HG03064 (cell line): ENCODE measurements around the gene DCUN1D3.

Source experiments
- ATAC-seq: cut with Tn5 transposase; IDR thresholded peaks from one replicate; pipeline ENCODE4 v1.9.1; 2021; ENCODE audit warnings: low read depth; ENCODE audit not compliant: unreplicated experiment

DCUN1D3 gene

GRCh38 chr16:20897253-20897897 lies 2.8 kb downstream of the DCUN1D3 start:
- ATAC-seq, result no peak

DNA sequence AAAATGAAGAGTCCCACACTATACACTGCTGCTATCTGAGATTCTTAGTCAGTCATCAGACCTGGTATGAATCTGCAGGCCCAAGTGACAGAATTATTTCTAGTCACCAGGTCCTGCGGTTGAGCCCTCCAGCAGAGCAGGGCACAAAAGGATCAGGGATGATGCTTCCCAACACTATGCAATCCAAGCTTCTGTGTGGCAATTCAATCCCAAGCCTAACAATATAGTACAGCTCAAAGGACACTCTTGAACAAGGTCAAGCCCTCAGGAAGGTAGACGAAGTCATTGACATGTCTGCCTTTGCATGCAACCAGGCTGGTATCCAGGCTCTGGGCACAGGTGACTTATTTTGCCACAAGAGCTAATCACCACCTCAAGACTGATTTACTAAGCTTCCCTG lies 5.8 kb downstream of the DCUN1D3 start:
- no peak for ATAC-seq

DNA sequence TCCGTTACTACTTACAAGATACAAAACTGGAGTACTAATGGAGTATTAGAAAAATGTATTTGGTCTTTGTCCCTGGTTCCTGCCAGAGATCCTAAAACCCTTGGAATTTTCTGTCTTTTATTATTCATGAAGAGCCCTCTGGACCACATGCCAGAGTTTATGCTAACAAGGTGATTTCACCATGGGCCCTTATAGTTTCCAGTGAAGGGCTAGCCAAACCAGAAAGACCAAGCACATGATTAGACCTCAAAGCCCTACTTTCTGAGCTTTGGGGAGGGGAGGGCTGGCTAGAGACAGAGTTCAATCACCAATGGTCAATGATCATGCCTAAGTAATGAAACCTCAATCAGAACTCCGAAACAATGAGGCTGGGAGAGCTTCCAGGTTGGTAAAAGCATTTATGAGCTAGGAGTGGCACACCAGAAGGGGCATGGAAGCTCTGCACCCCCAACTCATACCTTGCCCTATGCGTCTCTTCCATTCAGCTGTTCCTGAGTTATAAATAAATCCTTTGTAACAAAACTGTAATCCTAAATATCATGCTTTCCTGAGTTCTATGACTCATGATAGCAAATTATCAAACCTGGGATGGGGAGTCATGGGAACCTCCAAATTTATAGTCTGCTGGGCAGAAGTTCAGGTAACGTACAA lies 10.4 kb downstream of the DCUN1D3 start:
- no peak for ATAC-seq

- ATAC-seq, result no peak
These were observed 13.0 kb downstream of the DCUN1D3 start for GRCh38 chr16:20887207-20887606.

DNA sequence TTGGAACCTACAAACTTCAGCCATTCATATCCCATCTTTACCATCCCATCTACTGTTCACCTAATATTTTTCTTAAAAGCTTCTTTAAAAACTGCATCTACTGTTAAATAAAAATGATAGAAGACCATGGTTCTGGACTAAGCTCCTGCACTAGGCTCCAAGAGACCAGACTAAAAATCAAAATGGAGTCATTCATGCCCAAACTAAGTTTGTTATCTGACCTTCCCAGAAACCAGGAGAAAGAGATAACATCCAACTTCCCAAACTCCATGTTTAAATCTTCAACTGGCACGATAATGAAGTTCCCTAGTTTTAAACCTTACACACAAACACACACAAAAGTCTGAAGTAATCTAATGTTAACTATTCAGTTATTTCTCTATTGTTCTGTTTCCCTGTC lies 13.8 kb downstream of the DCUN1D3 start:
- ATAC-seq, result no peak

GRCh38 chr16:20884240-20884556 lies 16.0 kb downstream of the DCUN1D3 start:
- ATAC-seq, result no peak

DNA sequence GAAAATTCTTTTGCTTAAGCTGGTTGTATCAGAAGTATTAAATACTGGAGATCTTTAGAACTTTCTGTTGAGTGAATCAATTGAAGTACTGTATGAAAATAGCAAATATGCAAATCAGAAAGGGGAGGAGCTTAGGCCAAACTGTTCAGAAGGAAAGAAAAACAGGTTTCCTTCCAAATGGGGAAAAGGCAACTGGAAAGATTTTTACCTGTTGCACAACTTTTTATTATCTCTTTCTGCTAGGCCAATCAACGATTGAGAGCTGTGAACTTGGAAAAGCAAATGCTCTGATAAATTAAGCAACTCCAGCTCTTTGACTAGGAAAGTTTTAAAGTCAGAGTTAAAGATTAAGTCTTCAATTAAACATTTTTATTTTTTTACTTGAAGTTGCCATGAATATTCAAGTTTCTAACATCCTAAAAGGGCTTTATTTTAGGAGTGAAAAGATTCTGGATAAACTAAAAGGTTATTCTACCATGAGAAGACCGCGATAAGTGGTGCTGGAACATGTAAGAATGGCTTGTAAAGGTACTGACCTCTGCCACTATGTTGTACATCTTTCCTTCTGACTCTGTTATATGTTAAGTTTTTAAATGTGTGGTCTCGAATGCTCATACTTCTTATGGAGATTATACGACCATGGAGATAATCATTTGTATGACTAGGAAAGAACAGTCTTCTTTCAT lies 16.5 kb downstream of the DCUN1D3 start:
- no peak for ATAC-seq

- no peak for ATAC-seq
These were observed 18.7 kb downstream of the DCUN1D3 start for GRCh38 chr16:20881503-20881878.

DNA sequence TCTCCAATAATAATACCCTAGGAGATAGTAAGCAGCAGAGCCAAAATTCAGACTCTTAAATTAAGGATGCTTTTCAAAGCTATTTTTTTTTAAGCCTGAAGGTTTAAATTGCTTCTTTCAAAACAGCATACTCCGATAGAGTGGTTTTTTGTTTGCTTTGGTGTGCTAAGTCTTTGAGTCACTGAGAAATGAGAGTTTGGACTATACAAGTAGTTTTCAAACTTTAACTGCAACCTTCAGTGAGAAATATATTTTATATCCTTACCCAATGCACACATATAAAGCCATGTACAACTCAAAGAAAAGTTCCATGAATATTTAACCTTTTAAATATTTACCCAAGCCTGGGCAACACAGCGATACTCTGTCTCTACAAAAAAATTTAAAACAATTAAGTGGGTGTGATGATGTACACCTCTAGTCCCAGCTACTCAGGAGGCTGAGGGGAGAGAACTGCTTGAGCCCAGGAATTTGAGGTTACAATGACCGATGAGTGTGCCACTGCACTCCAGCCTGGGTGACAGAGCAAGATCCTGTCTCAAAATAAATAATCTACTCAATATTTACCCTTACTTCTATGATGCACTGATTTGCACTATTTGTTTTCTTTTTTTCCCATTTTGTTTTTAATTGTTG lies 19.2 kb downstream of the DCUN1D3 start:
- no peak for ATAC-seq

GRCh38 chr16:20879175-20880040 lies 20.8 kb downstream of the DCUN1D3 start:
- ATAC-seq, result no peak

- no peak for ATAC-seq
These were observed 21.4 kb downstream of the DCUN1D3 start for GRCh38 chr16:20878682-20879147.

GRCh38 chr16:20875355-20875650 lies 24.9 kb downstream of the DCUN1D3 start:
- ATAC-seq, result no peak

DNA sequence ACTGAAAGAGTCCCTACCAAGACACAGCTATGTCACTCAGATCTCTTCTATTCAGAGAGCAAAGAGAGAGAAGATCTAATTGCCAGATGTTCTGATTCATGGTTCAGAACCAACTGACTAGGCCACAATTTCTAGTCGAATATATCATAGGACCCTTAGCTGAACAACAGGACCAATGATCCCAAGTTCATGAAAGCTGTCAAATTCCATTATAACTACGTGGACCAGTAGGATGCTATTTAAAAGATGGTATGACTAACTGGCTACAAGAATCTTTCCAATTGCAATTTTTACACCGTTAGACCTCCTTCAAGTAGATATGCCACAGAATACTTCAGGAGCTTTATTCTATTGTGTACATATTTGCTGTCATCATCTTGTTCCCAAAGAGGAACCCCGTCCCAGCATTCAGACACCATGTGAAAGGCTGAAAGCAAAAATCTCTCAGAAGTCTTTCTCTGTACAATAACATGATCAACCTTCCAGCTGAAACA lies 26.0 kb downstream of the DCUN1D3 start:
- ATAC-seq, result no peak

GRCh38 chr16:20873331-20873730 lies 26.8 kb downstream of the DCUN1D3 start:
- ATAC-seq, result no peak

DNA sequence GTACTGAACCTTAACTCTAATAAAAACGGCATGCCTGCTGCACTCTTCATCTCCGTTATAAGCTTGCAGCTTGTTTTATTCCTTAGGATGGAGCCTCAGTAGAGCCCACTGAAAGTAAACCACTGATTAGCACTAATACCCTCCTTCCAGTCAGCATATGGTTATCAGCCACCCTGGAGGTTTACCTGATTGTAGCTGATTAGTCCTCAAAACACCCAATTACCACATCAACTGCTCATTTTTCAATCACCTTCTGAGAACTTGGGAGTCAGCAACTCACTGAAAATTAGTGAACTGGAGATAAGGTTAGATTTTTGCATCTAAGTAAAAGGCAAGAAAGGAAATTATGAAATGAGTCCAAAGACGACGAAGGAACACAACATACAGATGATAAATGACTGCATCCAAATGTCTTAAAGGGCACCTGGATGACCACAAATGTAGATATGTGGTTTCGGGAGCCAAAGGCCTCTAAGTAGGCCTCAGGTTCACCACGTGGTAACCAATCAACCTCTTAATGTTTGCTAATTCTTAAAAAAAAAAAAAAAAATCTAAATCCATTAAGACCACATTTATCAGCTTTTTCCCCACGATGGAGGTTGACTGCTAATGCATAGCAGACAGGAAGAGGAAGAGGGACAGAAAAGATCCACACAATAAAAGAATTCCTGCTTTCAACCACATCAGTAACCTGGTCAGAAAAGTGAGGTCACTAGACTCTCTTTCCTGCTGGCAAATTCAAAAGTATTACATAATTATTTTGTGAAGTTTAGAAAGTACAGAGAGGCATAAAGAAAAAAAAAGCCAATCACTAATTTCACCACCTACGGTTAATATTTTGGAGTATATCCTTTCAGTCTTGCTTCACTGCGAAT lies 28.0 kb downstream of the DCUN1D3 start:
- no peak for ATAC-seq

DNA sequence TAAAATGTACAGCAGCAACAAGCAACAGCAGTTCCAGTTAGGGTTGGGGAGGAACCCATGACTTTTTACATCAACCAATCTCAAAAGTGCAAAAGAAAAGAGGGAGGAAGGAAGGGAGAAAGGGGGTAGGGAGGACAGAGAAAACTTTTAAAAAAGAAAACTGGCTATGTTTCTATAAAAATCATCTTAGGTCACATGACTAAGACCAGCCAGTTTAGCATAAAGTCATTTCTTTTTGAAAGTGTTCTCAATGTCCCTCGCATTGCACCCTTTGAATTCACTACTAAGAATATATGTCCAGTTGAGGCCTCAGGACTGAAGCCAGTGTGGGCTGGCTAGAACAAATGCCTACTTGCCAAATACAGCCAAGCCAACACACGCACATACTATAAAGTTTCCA lies 28.9 kb downstream of the DCUN1D3 start:
- no peak for ATAC-seq

DNA sequence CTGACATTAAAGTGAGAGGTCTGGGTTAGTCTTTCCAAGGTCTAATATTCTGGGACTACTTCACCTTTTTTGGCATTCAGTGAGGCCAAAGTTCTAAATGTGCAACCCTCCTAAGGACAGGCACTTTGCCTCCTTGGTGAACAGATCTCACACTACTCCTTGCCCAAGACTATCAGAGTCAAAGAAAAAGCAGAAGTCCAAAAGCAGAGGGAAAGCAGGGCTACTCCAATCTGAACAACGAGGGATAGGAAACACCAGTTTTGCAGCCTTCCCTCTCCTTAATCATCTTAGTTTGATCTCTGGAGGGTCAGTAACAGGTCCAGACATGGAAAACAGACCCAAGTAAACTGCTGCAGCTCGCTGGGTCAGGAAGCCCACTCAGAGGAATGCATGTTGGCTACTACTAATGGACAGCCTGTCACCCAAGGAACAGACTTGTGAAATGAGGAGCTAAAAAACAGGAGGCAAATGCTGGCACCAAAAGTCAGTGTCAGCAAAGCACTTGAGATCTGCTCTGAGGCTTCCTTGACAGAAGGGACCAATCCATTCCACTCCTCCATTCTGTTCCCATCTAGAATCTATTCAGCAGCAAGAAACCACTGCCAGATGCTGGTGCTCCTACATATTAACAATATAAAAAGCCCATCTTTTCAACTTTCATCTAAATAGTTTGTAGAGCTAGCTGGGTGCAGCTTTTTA lies 29.9 kb downstream of the DCUN1D3 start:
- ATAC-seq, result no peak

DNA sequence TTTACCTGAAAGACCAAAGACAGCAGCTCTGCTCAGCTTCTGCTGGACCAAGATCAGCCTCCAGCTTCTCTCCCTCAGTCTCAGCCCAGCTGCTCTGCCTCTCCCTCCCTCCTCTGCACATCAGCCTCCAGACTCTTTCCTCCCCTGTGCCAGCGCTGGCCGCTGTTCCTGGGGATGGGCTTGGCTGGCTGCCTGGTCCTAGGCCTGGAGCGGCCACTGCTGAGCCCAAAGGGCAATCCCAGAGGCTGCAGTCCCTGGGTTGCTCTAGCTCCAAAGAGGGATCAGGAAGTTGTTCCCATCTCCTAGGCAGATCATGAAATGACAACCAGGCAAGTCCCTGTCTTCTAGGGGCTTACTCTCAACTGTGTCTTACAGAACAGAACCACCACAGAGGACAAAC lies 31.3 kb downstream of the DCUN1D3 start:
- ATAC-seq, result no peak

DNA sequence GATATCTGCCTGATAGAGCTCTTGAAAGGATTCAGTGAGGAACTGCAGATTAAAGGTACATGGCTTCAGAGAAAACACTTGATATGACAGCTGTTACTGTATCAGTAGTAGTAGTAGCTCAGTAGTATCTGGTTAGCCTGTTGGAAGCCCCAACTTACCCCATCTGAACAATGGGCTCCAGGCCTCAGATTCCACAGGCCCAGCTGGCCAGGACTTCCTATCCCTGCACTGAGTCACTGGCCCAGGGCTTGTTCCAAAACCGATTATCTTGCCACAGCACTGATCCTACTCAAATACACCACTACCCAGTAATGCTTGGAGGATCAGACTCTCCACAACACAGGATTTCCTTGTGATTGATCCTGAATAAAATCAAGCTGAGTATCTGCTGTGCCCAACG lies 32.6 kb downstream of the DCUN1D3 start:
- no peak for ATAC-seq
